Measurements from ENCODE around the gene PPP2R2C. TPM values are rescaled to one million over a fixed set of nuclear protein-coding genes. Genes with fewer than 3 reads are reported as not detected.

PPP2R2C gene
- total and polyA plus RNA-seq, 2 experiments from 2014 or later, result not detected

DNA sequence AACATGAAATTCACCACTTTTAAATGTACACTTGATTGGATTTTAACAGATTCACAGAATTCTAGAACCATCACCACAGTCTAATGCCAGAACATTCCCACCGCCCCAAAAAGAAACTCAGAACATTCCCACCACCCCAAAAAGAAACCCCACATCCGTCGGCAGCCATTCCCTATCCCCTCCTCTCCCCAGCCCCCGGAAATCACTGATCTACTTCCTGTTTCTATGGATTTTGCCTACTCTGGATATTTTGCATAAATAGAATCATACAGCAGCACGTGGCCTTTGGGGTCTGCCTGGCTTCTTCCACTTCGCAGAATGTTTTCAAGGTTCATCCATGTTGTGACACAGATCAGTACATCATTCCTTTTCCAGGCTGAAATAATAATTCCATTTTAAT lies 79.3 kb downstream of the PPP2R2C start:
- no peaks in the 10 kb centered on the region for H3K9me2 ChIP-seq (ENCODE audit: insufficient read depth)
- no peak overlapping the region for H3K4me2 ChIP-seq (ENCODE audit: unreplicated experiment)
- no peaks in the 10 kb centered on the region for H3K9me3 ChIP-seq (ENCODE audit: low read depth)
- in situ Hi-C loops (cut with MboI), result no loop called here
- H3F3A ChIP-seq (ENCODE audit: insufficient read depth), result no peaks in the 10 kb centered on the region
- DNase-seq, result no peak
- WGBS, 2 experiments (ENCODE audit: low coverage in 1 of 2, low lambda C conversion rate in 2 of 2, missing lambda C conversion rate in 2 of 2), result 62 to 64% methylated on average over 6 of the region's 6 CpGs
- H3K4me1 ChIP-seq (ENCODE audit: insufficient read depth), result no peaks in the 10 kb centered on the region
- H2AFZ ChIP-seq, result no peak overlapping the region
- no peak overlapping the region for H3K9ac ChIP-seq
- H3K79me2 ChIP-seq (ENCODE audit: insufficient read depth), result no peaks in the 10 kb centered on the region
- TF ChIP-seq EZH2phosphoT487 (IDR thresholded peaks at IDR 0.05; ENCODE audit: insufficient read depth, low read depth), result no peak
- no peak for TF ChIP-seq EZH2 (IDR thresholded peaks at IDR 0.05; ENCODE audit: insufficient read depth, poor library complexity, severe bottlenecking)
- H4K20me1 ChIP-seq (ENCODE audit: insufficient read depth), result no peaks in the 10 kb centered on the region
- H3K4me3 ChIP-seq, result no peak overlapping the region
- peaks cover 12% of the 10 kb centered on the region for H3K27me3 ChIP-seq (replicated peaks; ENCODE audit: insufficient read depth)
- no peaks in the 10 kb centered on the region for H3K36me3 ChIP-seq (ENCODE audit: low read depth)
- H3K27ac ChIP-seq, result no peak overlapping the region

- Histone ChIP-seq H3K4me2 (ENCODE audit: unreplicated experiment) (no peak overlapping the region), H3K9ac (no peak overlapping the region), H3K27me3 (replicated peaks; ENCODE audit: insufficient read depth) (peaks cover 16% of the 10 kb centered on the region), H3K27ac (no peak overlapping the region), H3F3A (ENCODE audit: insufficient read depth) (no peaks in the 10 kb centered on the region), H3K9me2 (ENCODE audit: insufficient read depth) (no peaks in the 10 kb centered on the region), H4K20me1 (ENCODE audit: insufficient read depth) (no peaks in the 10 kb centered on the region), H2AFZ (no peak overlapping the region), H3K9me3 (ENCODE audit: low read depth) (no peaks in the 10 kb centered on the region), H3K4me1 (ENCODE audit: insufficient read depth) (no peaks in the 10 kb centered on the region), H3K4me3 (no peak overlapping the region), H3K79me2 (ENCODE audit: insufficient read depth) (no peaks in the 10 kb centered on the region), H3K36me3 (ENCODE audit: low read depth) (no peaks in the 10 kb centered on the region)
- WGBS, 2 experiments (ENCODE audit: low coverage in 1 of 2, low lambda C conversion rate in 2 of 2, missing lambda C conversion rate in 2 of 2), result 41 to 51% methylated on average over 7 of the region's 7 CpGs
- TF ChIP-seq EZH2phosphoT487 (IDR thresholded peaks at IDR 0.05; ENCODE audit: insufficient read depth, low read depth), result no peak
- no peak for TF ChIP-seq EZH2 (IDR thresholded peaks at IDR 0.05; ENCODE audit: insufficient read depth, poor library complexity, severe bottlenecking)
- no peak for DNase-seq
- in situ Hi-C loops (cut with MboI), result no loop called here
Observed at GRCh38 chr4:6392407-6392806, 80.0 kb downstream of the PPP2R2C start.

DNA sequence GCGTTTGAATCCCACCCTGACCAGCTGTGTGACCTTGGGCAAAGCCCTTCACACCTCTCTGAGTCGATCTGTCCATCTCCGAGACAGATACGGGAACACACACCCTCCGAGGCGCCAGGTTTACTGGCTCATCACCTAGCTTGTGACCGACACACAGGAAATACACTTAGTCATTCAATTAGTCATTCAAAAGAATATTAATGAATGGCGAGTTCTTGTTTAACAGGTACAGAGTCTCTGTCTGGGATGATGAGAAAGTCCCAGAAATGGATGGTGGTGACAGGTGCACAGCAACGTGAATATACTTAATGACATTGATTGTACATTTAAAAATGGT lies 80.6 kb downstream of the PPP2R2C start:
- H3K79me2 ChIP-seq (ENCODE audit: insufficient read depth), result no peaks in the 10 kb centered on the region
- H4K20me1 ChIP-seq (ENCODE audit: insufficient read depth), result no peaks in the 10 kb centered on the region
- H3K27me3 ChIP-seq (replicated peaks; ENCODE audit: insufficient read depth), result peaks cover 22% of the 10 kb centered on the region
- no peak overlapping the region for H3K4me2 ChIP-seq (ENCODE audit: unreplicated experiment)
- no peaks in the 10 kb centered on the region for H3F3A ChIP-seq (ENCODE audit: insufficient read depth)
- H3K4me1 ChIP-seq (ENCODE audit: insufficient read depth), result no peaks in the 10 kb centered on the region
- H2AFZ ChIP-seq, result no peak overlapping the region
- no peak overlapping the region for H3K9ac ChIP-seq
- TF ChIP-seq EZH2phosphoT487 (IDR thresholded peaks at IDR 0.05; ENCODE audit: insufficient read depth, low read depth) (no peak), EZH2 (IDR thresholded peaks at IDR 0.05; ENCODE audit: insufficient read depth, poor library complexity, severe bottlenecking) (no peak)
- no peak overlapping the region for H3K4me3 ChIP-seq
- no peak for DNase-seq
- in situ Hi-C loops (cut with MboI), result no loop called here
- H3K36me3 ChIP-seq (ENCODE audit: low read depth), result no peaks in the 10 kb centered on the region
- H3K27ac ChIP-seq, result no peak overlapping the region
- WGBS, 2 experiments (ENCODE audit: low coverage in 1 of 2, low lambda C conversion rate in 2 of 2, missing lambda C conversion rate in 2 of 2), result 51 to 54% methylated on average over 9 of the region's 9 CpGs
- H3K9me3 ChIP-seq (ENCODE audit: low read depth), result no peaks in the 10 kb centered on the region
- no peaks in the 10 kb centered on the region for H3K9me2 ChIP-seq (ENCODE audit: insufficient read depth)

GRCh38 chr4:6391186-6391851 lies 81.1 kb downstream of the PPP2R2C start:
- H3K9me3 ChIP-seq (ENCODE audit: low read depth), result no peaks in the 10 kb centered on the region
- H3K4me1 ChIP-seq (ENCODE audit: insufficient read depth), result no peaks in the 10 kb centered on the region
- H3K9me2 ChIP-seq (ENCODE audit: insufficient read depth), result no peaks in the 10 kb centered on the region
- no peaks in the 10 kb centered on the region for H3F3A ChIP-seq (ENCODE audit: insufficient read depth)
- H2AFZ ChIP-seq, result no peak overlapping the region
- in situ Hi-C loops (cut with MboI), result no loop called here
- H3K4me3 ChIP-seq, result no peak overlapping the region
- H3K27me3 ChIP-seq (replicated peaks; ENCODE audit: insufficient read depth), result peaks cover 27% of the 10 kb centered on the region
- H3K79me2 ChIP-seq (ENCODE audit: insufficient read depth), result no peaks in the 10 kb centered on the region
- no peak overlapping the region for H3K9ac ChIP-seq
- H3K4me2 ChIP-seq (ENCODE audit: unreplicated experiment), result no peak overlapping the region
- H4K20me1 ChIP-seq (ENCODE audit: insufficient read depth), result no peaks in the 10 kb centered on the region
- TF ChIP-seq EZH2phosphoT487 (IDR thresholded peaks at IDR 0.05; ENCODE audit: insufficient read depth, low read depth) (no peak), EZH2 (IDR thresholded peaks at IDR 0.05; ENCODE audit: insufficient read depth, poor library complexity, severe bottlenecking) (no peak)
- 38 to 41% methylated on average over 15 of the region's 15 CpGs for WGBS, 2 experiments (ENCODE audit: low coverage in 1 of 2, low lambda C conversion rate in 2 of 2, missing lambda C conversion rate in 2 of 2)
- no peaks in the 10 kb centered on the region for H3K36me3 ChIP-seq (ENCODE audit: low read depth)
- DNase-seq, result no peak
- H3K27ac ChIP-seq, result no peak overlapping the region

- no peaks in the 10 kb centered on the region for H3K36me3 ChIP-seq (ENCODE audit: low read depth)
- no peaks in the 10 kb centered on the region for H3K9me3 ChIP-seq (ENCODE audit: low read depth)
- no peaks in the 10 kb centered on the region for H3K79me2 ChIP-seq (ENCODE audit: insufficient read depth)
- H4K20me1 ChIP-seq (ENCODE audit: insufficient read depth), result no peaks in the 10 kb centered on the region
- H3K27me3 ChIP-seq (replicated peaks; ENCODE audit: insufficient read depth), result peaks cover 32% of the 10 kb centered on the region
- H3K4me3 ChIP-seq, result no peak overlapping the region
- H3K9ac ChIP-seq, result no peak overlapping the region
- no peaks in the 10 kb centered on the region for H3K9me2 ChIP-seq (ENCODE audit: insufficient read depth)
- WGBS, 2 experiments (ENCODE audit: low coverage in 1 of 2, low lambda C conversion rate in 2 of 2, missing lambda C conversion rate in 2 of 2), result 34 to 37% methylated on average over 15 to 18 of the region's 18 CpGs
- no peak overlapping the region for H3K27ac ChIP-seq
- no peak for TF ChIP-seq EZH2phosphoT487 (IDR thresholded peaks at IDR 0.05; ENCODE audit: insufficient read depth, low read depth)
- no peak for TF ChIP-seq EZH2 (IDR thresholded peaks at IDR 0.05; ENCODE audit: insufficient read depth, poor library complexity, severe bottlenecking)
- no peaks in the 10 kb centered on the region for H3K4me1 ChIP-seq (ENCODE audit: insufficient read depth)
- H3K4me2 ChIP-seq (ENCODE audit: unreplicated experiment), result no peak overlapping the region
- no peak overlapping the region for H2AFZ ChIP-seq
- in situ Hi-C loops (cut with MboI), result no loop called here
- no peak for DNase-seq
- H3F3A ChIP-seq (ENCODE audit: insufficient read depth), result no peaks in the 10 kb centered on the region
Observed at GRCh38 chr4:6390356-6390755, 82.1 kb downstream of the PPP2R2C start.
